NCI-H2196 (cell line): Measurements from ENCODE around the gene RASSF4.

Experiments
- DNase-seq: peaks from one replicate; lab custom pipeline; 2025; ENCODE audit not compliant: unreplicated experiment; lab: John Stamatoyannopoulos, UW

RASSF4 gene, protein sequence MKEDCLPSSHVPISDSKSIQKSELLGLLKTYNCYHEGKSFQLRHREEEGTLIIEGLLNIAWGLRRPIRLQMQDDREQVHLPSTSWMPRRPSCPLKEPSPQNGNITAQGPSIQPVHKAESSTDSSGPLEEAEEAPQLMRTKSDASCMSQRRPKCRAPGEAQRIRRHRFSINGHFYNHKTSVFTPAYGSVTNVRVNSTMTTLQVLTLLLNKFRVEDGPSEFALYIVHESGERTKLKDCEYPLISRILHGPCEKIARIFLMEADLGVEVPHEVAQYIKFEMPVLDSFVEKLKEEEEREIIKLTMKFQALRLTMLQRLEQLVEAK

DNA sequence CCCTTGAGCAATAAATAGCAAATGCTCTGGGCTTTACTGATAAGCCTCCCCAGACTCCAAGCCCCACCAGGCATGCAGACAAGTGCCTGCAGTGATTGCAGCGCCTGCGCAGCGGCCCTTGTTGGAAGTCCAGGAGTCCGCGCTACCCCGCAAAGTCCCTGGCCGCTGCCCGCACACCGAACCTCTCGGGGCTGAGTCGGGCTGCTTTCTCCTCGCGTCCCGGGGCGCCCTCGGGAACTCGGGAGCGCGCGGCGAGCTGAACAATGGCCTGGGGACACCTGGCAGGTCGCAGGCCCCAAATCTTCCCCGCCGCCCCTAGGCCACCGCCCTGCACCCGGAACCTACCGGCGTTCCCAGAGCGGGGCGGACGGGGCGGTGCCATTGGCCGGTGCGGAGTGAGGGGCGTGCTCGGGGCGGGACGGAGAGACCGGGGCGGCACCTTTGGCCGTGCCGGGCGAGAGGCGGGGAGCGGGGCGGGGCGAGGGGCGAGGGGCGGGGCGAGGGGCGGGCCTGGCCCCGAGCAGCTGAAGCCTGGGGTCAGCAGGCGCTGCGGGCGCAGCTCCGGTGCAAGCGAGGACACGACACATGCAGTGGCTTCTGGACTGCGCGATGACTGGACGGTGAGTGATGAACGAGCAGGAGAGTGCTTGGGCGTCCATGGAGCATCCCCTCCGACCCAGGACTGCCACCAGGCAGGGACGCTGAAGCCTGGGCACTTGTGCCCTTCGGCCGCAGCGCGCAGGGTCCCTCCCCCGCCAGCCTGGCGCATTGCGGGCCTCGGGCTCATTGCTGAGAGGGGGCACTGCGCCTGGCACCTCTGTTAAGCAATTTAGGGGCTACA lies at the start of gene RASSF4:
TSS of gene RASSF4 (plus strand) at position 556 of the 841 bp plus-strand sequence. CDS start 10,401 bp downstream, outside the sequence.
- DNase-seq: peak; percentile 59

GRCh38 chr10:44909910-44910309 lies 49.7 kb upstream of the RASSF4 start:
- DNase-seq: no peak

GRCh38 chr10:44910602-44911001 lies 49.0 kb upstream of the RASSF4 start:
- DNase-seq: no peak

- no peak for DNase-seq
These were observed 48.5 kb upstream of the RASSF4 start, which contains the start of gene TMEM72 for GRCh38 chr10:44911081-44911540. TSS of gene TMEM72 (plus strand) at chr10:44911337. CDS start at chr10:44911513, 176 bp downstream.

DNA sequence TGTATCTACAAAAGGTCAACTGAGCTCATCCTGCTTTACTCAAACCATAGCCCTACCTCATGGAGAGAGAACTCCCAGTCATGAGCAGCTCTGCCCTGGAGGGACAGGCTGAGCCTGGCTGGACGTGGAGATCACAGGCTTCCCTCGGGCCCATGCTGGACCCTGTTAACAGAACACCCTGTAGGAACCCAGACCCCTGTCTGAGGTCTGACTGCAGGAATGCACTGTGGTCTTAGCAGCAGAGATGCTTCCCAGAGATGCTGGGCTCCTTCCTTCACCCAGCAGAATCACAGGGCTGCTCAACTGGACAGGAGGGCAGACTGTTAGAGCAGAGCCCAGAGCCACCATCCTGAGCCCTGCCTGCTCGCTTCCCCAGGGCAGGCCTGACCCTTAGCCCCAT lies 47.7 kb upstream of the RASSF4 start:
- no peak for DNase-seq

- no peak for DNase-seq
These were observed 46.1 kb upstream of the RASSF4 start for GRCh38 chr10:44913350-44914081.

DNA sequence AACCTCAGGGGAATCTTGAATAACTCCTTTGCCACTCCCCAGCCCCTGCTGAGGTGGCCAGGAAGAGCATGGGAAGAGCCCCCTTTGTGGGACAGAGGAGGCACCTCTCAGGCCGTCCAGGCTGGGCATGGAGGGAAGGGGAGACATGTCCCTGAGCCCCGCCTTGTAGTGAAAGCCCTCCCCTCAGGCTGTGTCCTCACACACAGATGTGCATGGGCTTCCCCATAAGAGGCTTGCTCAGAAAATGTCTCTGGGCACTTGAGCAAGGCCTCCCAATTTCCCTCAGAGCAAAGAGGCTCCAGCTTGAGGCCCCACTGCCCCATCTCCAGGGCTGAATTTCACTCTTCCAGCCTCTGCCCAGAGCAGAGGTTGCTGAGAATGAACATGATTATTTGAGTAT lies 44.7 kb upstream of the RASSF4 start:
- DNase-seq: no peak

- DNase-seq: no peak
These were observed 43.2 kb upstream of the RASSF4 start for GRCh38 chr10:44916429-44916828.

- DNase-seq: no peak
These were observed 41.8 kb upstream of the RASSF4 start for GRCh38 chr10:44917848-44918247.

DNA sequence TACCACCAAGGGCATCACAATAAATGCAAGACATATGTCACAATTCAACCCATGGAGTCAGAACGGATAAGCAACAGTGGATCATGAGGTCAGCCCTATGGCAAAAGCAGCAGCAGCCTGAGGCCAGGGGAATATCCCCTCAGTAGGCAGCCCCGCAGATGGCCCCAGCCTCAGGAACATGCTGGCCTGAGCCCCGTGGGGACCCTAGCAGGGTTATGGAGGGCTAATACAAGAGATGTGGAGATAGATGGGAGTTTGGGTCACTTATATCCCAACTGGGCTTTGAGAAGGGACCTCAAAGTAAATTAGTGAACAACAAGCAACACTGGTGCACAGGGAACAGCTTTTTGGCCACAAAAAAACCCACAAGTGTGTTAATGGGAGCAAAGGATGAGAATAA lies 39.4 kb upstream of the RASSF4 start:
- DNase-seq: no peak

- DNase-seq: no peak
These were observed 38.5 kb upstream of the RASSF4 start for GRCh38 chr10:44921061-44921460.

DNA sequence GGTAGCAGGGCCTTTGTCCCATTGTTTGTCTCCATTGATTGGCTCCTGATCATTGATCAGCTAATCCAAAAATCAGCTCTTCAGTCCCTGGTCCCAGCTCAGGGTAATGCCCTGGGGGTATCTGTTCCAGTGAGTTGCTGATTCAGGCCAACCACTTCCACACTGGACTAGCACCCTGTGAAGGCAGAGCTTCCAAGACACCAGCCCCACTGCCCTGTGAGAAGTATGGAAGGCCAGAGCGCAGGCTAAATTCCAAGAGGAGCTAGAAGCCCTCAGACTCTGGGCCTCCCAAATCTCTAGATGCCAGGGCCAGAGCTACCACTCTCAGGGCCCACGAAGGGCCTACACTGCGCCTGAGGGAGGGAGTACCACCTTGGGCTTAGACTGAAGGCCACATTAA lies 38.1 kb upstream of the RASSF4 start:
- DNase-seq: no peak

DNA sequence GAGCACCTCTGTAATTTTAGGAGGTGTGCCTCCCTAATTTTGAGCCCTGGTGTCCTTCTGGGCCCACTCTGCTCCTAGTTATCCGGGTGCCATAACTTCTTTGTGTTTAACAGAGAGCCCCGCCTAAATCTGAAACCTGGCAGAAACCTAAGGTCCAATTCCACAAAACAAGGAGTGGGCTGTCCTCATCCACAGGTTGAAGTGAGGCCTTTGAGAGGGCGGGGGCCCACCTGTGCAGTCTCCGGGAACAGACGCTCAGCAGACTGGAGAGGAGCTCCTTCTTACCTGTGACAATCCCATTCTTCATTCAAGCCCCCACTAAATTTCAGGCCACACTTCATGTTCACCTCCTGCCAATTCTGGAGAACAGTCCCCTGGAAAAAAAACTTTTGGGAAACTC lies 37.6 kb upstream of the RASSF4 start:
- DNase-seq: no peak

DNA sequence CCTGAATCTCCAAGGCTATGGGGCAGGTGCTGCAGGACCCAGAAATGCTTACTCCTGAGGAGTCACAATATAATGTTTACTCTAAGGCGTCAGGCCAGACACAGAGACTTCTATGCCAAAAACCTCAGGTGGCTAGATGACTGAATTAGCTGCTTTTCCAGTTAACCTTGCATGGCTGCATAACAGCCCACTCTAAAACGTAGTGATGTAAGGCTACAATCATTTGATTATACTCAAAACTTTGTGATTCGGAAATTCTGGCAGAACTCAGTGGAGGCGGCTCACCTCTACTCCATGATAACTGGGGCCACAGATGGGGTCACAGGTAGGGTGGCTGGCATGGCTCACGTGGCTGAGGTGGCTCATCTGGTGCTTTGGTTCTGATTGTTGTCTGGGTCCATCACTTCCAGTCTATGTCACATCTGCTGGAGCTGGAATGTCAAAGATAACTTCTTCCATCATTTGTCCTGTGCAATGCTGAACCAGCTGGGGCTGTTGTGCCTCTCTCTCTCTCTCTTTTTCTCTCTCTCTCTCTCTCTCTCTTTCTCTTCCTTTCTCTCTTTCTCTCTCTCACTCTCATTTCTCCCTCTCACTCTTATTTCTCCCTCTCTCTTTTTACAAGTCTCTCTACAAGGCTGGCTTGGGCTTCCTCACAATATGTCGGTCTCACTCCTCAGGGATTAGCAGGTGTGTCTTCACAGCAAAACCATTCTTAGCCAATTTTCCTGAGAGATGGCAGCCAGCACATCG lies 36.6 kb upstream of the RASSF4 start:
- peak; percentile 9 for DNase-seq

DNA sequence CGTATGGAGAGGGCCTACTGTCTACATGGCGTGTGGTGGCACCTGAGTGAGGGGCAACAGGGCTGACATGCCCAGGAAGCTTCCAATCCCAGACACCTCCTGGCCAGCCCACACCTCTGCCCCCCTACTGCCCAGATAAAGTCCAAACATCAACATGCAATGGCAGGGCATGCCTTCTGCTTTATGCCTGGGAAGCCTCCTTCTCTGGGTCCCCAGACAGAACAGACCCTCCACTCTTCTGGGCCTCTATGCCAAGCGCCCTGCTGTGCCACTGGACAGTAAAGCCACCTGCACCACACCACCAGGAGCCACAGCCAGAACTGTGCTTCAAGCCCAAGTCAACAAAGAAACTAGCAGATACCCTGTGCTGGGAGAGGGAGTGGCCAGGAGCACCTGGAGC lies 36.0 kb upstream of the RASSF4 start:
- DNase-seq: no peak

DNA sequence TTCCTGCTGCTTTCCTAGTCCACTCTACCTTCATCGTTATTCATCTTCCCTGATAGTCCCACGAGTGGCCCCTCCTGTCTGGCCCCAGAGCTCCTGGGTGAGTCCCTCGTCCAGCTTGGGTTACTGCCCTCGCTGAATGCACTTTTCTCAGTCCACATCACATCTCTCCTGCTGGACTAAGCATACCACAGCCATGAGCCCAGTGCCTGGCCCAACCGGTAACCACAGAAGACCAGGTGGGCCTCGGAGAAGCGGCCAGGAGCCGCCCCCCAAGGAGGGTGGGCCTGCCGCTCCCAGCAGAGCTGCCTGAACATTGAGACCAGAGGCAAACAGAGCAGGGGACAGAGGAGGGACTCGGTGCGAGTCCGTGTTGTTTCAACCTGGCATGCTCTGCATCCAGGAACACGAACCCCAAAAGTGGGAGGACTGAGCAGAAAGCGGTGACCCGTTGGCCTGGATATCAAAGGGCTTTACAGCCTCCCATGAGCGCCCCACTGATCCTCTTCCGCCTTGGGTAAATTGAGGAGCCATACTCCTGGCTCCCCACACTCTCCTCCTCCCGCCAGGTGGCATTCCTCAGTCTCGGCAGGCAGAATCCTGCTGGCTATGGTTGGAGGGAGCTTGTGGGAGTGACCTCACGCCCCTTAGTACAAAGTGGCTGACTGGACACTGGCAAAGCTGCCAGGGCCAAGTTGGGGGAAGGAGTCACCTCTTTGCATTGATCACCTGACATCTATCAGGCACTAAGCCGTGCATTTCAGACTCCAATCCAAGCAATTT lies 35.2 kb upstream of the RASSF4 start:
- DNase-seq: no peak

GRCh38 chr10:44925224-44925623 lies 34.4 kb upstream of the RASSF4 start:
- DNase-seq: peak; percentile 24

GRCh38 chr10:44925811-44926750 lies 33.5 kb upstream of the RASSF4 start:
- no peak for DNase-seq
